ENCODE results near the gene CCL17. TPM values are rescaled to one million over a fixed set of nuclear protein-coding genes. Genes with fewer than 3 reads are reported as not detected.

The CCL17 gene
- total RNA-seq, 1 experiment from 2014 or later: not detected

GRCh38 chr16:57424583-57424982, 20.0 kb downstream of the CCL17 start:
- intact Hi-C loops (cut with micrococcal nuclease; ENCODE audit: unreplicated experiment): no loop called here
- in situ Hi-C loops (cut with HindIII; ENCODE audit: low pct_unique_long_range_greater_than_20kb, low sequenced_read_pairs): no loop called here
- BruUV-seq (replicated peaks): no TSS peak
- H3K4me1 ChIP-seq (ENCODE audit: control insufficient read depth, insufficient read depth, low read length): no peaks in the 10 kb centered on the region
- DNase-seq (ENCODE audit: low read depth, low spot score) (no peak), ATAC-seq (no peak)
- H3K9me3 ChIP-seq (ENCODE audit: control insufficient read depth, insufficient read depth, low read depth, low read length): no peaks in the 10 kb centered on the region
- H3K36me3 ChIP-seq (ENCODE audit: control insufficient read depth, insufficient read depth, low read length): no peaks in the 10 kb centered on the region
- H3K4me3 ChIP-seq (ENCODE audit: low read depth in 2 of 2, low read length in 2 of 2): no peak overlapping the region
- H3K27me3 ChIP-seq (ENCODE audit: control insufficient read depth, insufficient read depth, low read length): no peaks in the 10 kb centered on the region
- CTCF ChIA-PET: interaction anchor here (0.8 kb wide), 1 partner anchor 120 kb away, joined by 3 read pairs; no protein-coding TSS in a partner anchor
- TF ChIP-seq TCF7L2 (IDR thresholded peaks at IDR 0.05; ENCODE audit: low read depth, low read length) (no peak), POLR2AphosphoS5 (IDR thresholded peaks at IDR 0.05; ENCODE audit: low read depth, low read length) (no peak)
- POLR2A ChIA-PET: no interaction called here
- H3K27ac ChIP-seq (ENCODE audit: low read length): no peak overlapping the region

GRCh38 chr16:57426356-57426755, 21.8 kb downstream of the CCL17 start:
- no peak for ATAC-seq
- H3K4me1 ChIP-seq (ENCODE audit: control insufficient read depth, insufficient read depth, low read length): no peaks in the 10 kb centered on the region
- intact Hi-C loops (cut with micrococcal nuclease; ENCODE audit: unreplicated experiment) (no loop called here), in situ Hi-C loops (cut with HindIII; ENCODE audit: low pct_unique_long_range_greater_than_20kb, low sequenced_read_pairs) (no loop called here)
- H3K27me3 ChIP-seq (ENCODE audit: control insufficient read depth, insufficient read depth, low read length): no peaks in the 10 kb centered on the region
- POLR2A ChIA-PET: no interaction called here
- H3K4me3 ChIP-seq (ENCODE audit: low read depth in 2 of 2, low read length in 2 of 2): no peak overlapping the region
- DNase-seq (ENCODE audit: low read depth, low spot score): no peak
- BruUV-seq (replicated peaks): no TSS peak
- CTCF ChIA-PET: no interaction called here
- no peak overlapping the region for H3K27ac ChIP-seq (ENCODE audit: low read length)
- no peaks in the 10 kb centered on the region for H3K9me3 ChIP-seq (ENCODE audit: control insufficient read depth, insufficient read depth, low read depth, low read length)
- TF ChIP-seq POLR2AphosphoS5 (IDR thresholded peaks at IDR 0.05; ENCODE audit: low read depth, low read length): no peak
- TF ChIP-seq SIN3A (IDR thresholded peaks at IDR 0.05; ENCODE audit: borderline replicate concordance, insufficient read depth, low read depth, low read length): no peak
- no peak for TF ChIP-seq TCF7L2 (IDR thresholded peaks at IDR 0.05; ENCODE audit: low read depth, low read length)
- no peak for TF ChIP-seq CTCF (IDR thresholded peaks at IDR 0.05)
- no peak for TF ChIP-seq REST (IDR thresholded peaks at IDR 0.05; ENCODE audit: insufficient read depth in 1 of 2, low read depth in 2 of 2, low read length in 1 of 2)
- peaks cover 4% of the 10 kb centered on the region; the same call in 1 of the 2 replicates for H3K36me3 ChIP-seq (ENCODE audit: control insufficient read depth, insufficient read depth, low read length)

- H3K4me3 ChIP-seq (ENCODE audit: low read depth in 2 of 2, low read length in 2 of 2): no peak overlapping the region
- intact Hi-C loops (cut with micrococcal nuclease; ENCODE audit: unreplicated experiment) (no loop called here), in situ Hi-C loops (cut with HindIII; ENCODE audit: low pct_unique_long_range_greater_than_20kb, low sequenced_read_pairs) (no loop called here)
- H3K27me3 ChIP-seq (ENCODE audit: control insufficient read depth, insufficient read depth, low read length): no peaks in the 10 kb centered on the region
- ATAC-seq (no peak), DNase-seq (ENCODE audit: low read depth, low spot score) (no peak)
- CTCF ChIA-PET: no interaction called here
- POLR2A ChIA-PET: no interaction called here
- BruUV-seq (replicated peaks): no TSS peak
- H3K9me3 ChIP-seq (ENCODE audit: control insufficient read depth, insufficient read depth, low read depth, low read length): no peaks in the 10 kb centered on the region
- peaks cover 6% of the 10 kb centered on the region; the same call in 1 of the 2 replicates for H3K36me3 ChIP-seq (ENCODE audit: control insufficient read depth, insufficient read depth, low read length)
- TF ChIP-seq CTCF (IDR thresholded peaks at IDR 0.05) (no peak), POLR2AphosphoS5 (IDR thresholded peaks at IDR 0.05; ENCODE audit: low read depth, low read length) (no peak), SIN3A (IDR thresholded peaks at IDR 0.05; ENCODE audit: borderline replicate concordance, insufficient read depth, low read depth, low read length) (no peak), TCF7L2 (IDR thresholded peaks at IDR 0.05; ENCODE audit: low read depth, low read length) (no peak), REST (IDR thresholded peaks at IDR 0.05; ENCODE audit: insufficient read depth in 1 of 2, low read depth in 2 of 2, low read length in 1 of 2) (no peak)
- H3K4me1 ChIP-seq (ENCODE audit: control insufficient read depth, insufficient read depth, low read length): no peaks in the 10 kb centered on the region
- H3K27ac ChIP-seq (ENCODE audit: low read length): no peak overlapping the region
Observed at GRCh38 chr16:57427307-57427706, 22.7 kb downstream of the CCL17 start.

Measured in Panc1 (cell line).